ENCODE measurements around the gene LIF. TPM values are rescaled to one million over a fixed set of nuclear protein-coding genes. Genes with fewer than 3 reads are reported as not detected.

Gene LIF
- total RNA-seq, 5 donors from 2014 or later (not counting 1 experiment from before 2014, with no cell fraction given): 0.26 to 3.3 (median 1.4) TPM

GRCh38 chr22:30262112-30262511 is 15.6 kb upstream of the LIF start:
- Histone ChIP-seq H3K36me3 (ENCODE audit: control insufficient read depth in 2 of 2, extremely low read depth in 1 of 2, insufficient read depth in 1 of 2, low read length in 1 of 2) (peaks cover 0 to 11% of the 10 kb centered on the region in 2 donors), H3K4me3 (ENCODE audit: control insufficient read depth in 1 of 2, extremely low read depth in 1 of 2, low read length in 1 of 2) (no peak overlapping the region), H3K27me3 (replicated peaks in 1 of 2; ENCODE audit: control insufficient read depth in 2 of 2, extremely low read depth in 1 of 2, insufficient read depth in 2 of 2, low read length in 1 of 2) (no peaks in the 10 kb centered on the region), H3K4me1 (ENCODE audit: control insufficient read depth in 1 of 2, extremely low read depth in 1 of 2, insufficient read depth in 2 of 2, low read length in 2 of 2) (peaks cover 0 to 51% of the 10 kb centered on the region in 2 experiments), H3K27ac (ENCODE audit: low read length) (no peak overlapping the region), H3K9me3 (no peaks in the 10 kb centered on the region)
- Mint-ChIP-seq H3K27ac (peak overlapping the region; percentile 28 to 61), H3K4me3 (peak overlapping the region in 1 of 3 donors; percentile 42), H3K4me1 (peaks cover 31 to 45% (median 37%) of the 10 kb centered on the region in 3 donors), H3K9me3 (no peaks in the 10 kb centered on the region), H3K36me3 (no peaks in the 10 kb centered on the region), H3K27me3 (no peaks in the 10 kb centered on the region)
- 78% methylated on average over 2 of the region's 4 CpGs for WGBS (ENCODE audit: insufficient coverage)
- no peak for DNase-seq
- ATAC-seq (replicated peaks in 1 of 4): no peak
- ChIA-PET POLR2A (no interaction called here), CTCF (interaction anchor here in 1 of 2 donors (1.5 kb wide), 1 partner anchor 154 kb away, joined by 6 read pairs; no protein-coding TSS in a partner anchor)

- H3K4me1 ChIP-seq (ENCODE audit: control insufficient read depth in 1 of 2, extremely low read depth in 1 of 2, insufficient read depth in 2 of 2, low read length in 2 of 2): peaks cover 0 to 42% of the 10 kb centered on the region in 2 experiments
- H3K4me1 Mint-ChIP-seq: peaks cover 27 to 40% (median 32%) of the 10 kb centered on the region in 3 donors
- H3K36me3 Mint-ChIP-seq: no peaks in the 10 kb centered on the region
- peaks cover 0 to 4% of the 10 kb centered on the region in 2 experiments for H3K27me3 ChIP-seq (replicated peaks in 1 of 2; ENCODE audit: control insufficient read depth in 2 of 2, extremely low read depth in 1 of 2, insufficient read depth in 2 of 2, low read length in 1 of 2)
- no peak for ATAC-seq (replicated peaks in 1 of 4)
- no peaks in the 10 kb centered on the region for H3K9me3 Mint-ChIP-seq
- H3K27me3 Mint-ChIP-seq: no peaks in the 10 kb centered on the region
- H3K9me3 ChIP-seq: no peaks in the 10 kb centered on the region
- peak in 1 of 35 experiments; percentile 35 for DNase-seq
- 93% methylated on average over 7 of the region's 8 CpGs for WGBS (ENCODE audit: insufficient coverage)
- H3K36me3 ChIP-seq (ENCODE audit: control insufficient read depth in 2 of 2, extremely low read depth in 1 of 2, insufficient read depth in 1 of 2, low read length in 1 of 2): peaks cover 0 to 11% of the 10 kb centered on the region in 2 donors
- H3K27ac ChIP-seq (ENCODE audit: low read length): no peak overlapping the region
- ChIA-PET CTCF (interaction anchor here (0.7 to 1.5 kb wide), 3 partner anchors 25 to 153 kb away, joined by 3 to 4 read pairs (median 4); no protein-coding TSS in a partner anchor), POLR2A (no interaction called here)
- H3K27ac Mint-ChIP-seq: no peak overlapping the region
- no peak overlapping the region for H3K4me3 Mint-ChIP-seq
- H3K4me3 ChIP-seq (ENCODE audit: control insufficient read depth in 1 of 2, extremely low read depth in 1 of 2, low read length in 1 of 2): no peak overlapping the region
Observed at GRCh38 chr22:30261134-30261533, 14.6 kb upstream of the LIF start.

DNA sequence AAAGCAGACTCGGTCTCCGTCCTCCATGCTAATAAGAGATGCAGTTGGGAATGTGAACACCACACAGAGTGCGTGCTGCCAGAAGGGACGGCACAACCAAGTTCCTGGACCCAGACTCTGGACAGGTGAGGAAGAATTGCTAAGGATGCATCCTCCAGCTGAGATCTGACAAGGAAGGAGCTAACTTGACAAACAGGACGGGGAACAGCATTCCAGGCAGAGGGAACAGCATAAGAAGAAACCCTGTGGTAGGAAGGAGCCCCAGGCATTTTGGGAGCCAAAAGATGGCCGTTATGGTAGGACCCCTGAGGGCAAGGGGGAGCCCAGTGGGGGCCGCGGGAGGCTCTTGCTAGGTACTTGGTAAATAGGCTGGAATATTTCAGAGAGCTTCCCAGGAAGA is 14.1 kb upstream of the LIF start:
- POLR2A ChIA-PET: no interaction called here
- H3K4me1 Mint-ChIP-seq: peaks cover 24 to 35% (median 30%) of the 10 kb centered on the region in 3 donors
- CTCF ChIA-PET: interaction anchor here (0.7 to 1.5 kb wide), 3 partner anchors 26 to 153 kb away, joined by 3 to 4 read pairs (median 4); no protein-coding TSS in a partner anchor
- Histone ChIP-seq H3K36me3 (ENCODE audit: control insufficient read depth in 2 of 2, extremely low read depth in 1 of 2, insufficient read depth in 1 of 2, low read length in 1 of 2) (peaks cover 0 to 11% of the 10 kb centered on the region in 2 donors), H3K27ac (ENCODE audit: low read length) (no peak overlapping the region), H3K4me1 (ENCODE audit: control insufficient read depth in 1 of 2, extremely low read depth in 1 of 2, insufficient read depth in 2 of 2, low read length in 2 of 2) (peaks cover 0 to 40% of the 10 kb centered on the region in 2 experiments), H3K27me3 (replicated peaks in 1 of 2; ENCODE audit: control insufficient read depth in 2 of 2, extremely low read depth in 1 of 2, insufficient read depth in 2 of 2, low read length in 1 of 2) (peaks cover 0 to 7% of the 10 kb centered on the region in 2 experiments), H3K4me3 (ENCODE audit: control insufficient read depth in 1 of 2, extremely low read depth in 1 of 2, low read length in 1 of 2) (no peak overlapping the region), H3K9me3 (no peaks in the 10 kb centered on the region)
- H3K9me3 Mint-ChIP-seq: no peaks in the 10 kb centered on the region
- no peak overlapping the region for H3K27ac Mint-ChIP-seq
- H3K4me3 Mint-ChIP-seq: no peak overlapping the region
- no peaks in the 10 kb centered on the region for H3K36me3 Mint-ChIP-seq
- ATAC-seq (replicated peaks in 1 of 4) (no peak), DNase-seq (no peak)
- 88% methylated on average over 8 of the region's 8 CpGs for WGBS (ENCODE audit: insufficient coverage)
- no peaks in the 10 kb centered on the region for H3K27me3 Mint-ChIP-seq

DNA sequence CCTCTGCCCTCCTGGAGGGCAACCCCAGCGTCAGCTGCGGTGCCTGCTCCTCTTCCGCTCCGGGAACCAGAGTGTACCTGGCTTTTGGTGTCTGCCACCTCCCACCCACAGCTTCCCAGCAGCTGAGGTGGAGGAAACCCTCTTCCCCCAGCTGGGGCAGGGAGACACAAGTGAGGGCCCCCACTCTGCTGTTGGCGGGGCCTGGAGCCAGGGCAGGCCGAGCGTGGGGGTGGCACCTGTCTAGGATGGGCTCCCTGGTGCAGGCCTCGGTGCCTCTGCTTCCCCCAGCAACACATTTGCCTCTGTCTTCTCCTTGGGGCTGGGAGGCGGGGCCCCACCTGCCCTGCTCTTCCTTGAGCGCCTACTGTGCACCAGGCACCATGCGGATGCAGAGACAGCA is 13.7 kb upstream of the LIF start:
- Histone ChIP-seq H3K9me3 (no peaks in the 10 kb centered on the region), H3K27me3 (replicated peaks in 1 of 2; ENCODE audit: control insufficient read depth in 2 of 2, extremely low read depth in 1 of 2, insufficient read depth in 2 of 2, low read length in 1 of 2) (peaks cover 0 to 7% of the 10 kb centered on the region in 2 experiments), H3K4me3 (ENCODE audit: control insufficient read depth in 1 of 2, extremely low read depth in 1 of 2, low read length in 1 of 2) (no peak overlapping the region), H3K36me3 (ENCODE audit: control insufficient read depth in 2 of 2, extremely low read depth in 1 of 2, insufficient read depth in 1 of 2, low read length in 1 of 2) (peaks cover 0 to 11% of the 10 kb centered on the region in 2 donors), H3K27ac (ENCODE audit: low read length) (no peak overlapping the region), H3K4me1 (ENCODE audit: control insufficient read depth in 1 of 2, extremely low read depth in 1 of 2, insufficient read depth in 2 of 2, low read length in 2 of 2) (peaks cover 0 to 36% of the 10 kb centered on the region in 2 experiments)
- Mint-ChIP-seq H3K27me3 (no peaks in the 10 kb centered on the region), H3K4me1 (peaks cover 20 to 31% (median 25%) of the 10 kb centered on the region in 3 donors), H3K27ac (no peak overlapping the region), H3K4me3 (no peak overlapping the region), H3K9me3 (no peaks in the 10 kb centered on the region), H3K36me3 (no peaks in the 10 kb centered on the region)
- CTCF ChIA-PET: interaction anchor here (0.5 to 1.5 kb wide), 3 partner anchors 26 to 152 kb away, joined by 4 to 5 read pairs (median 4); partner anchors contain the start of gene RNF215 (in 1 of the 2)
- DNase-seq (no peak), ATAC-seq (replicated peaks in 1 of 4) (no peak)
- POLR2A ChIA-PET: no interaction called here
- WGBS (ENCODE audit: insufficient coverage): 79% methylated on average over 7 of the region's 11 CpGs

DNA sequence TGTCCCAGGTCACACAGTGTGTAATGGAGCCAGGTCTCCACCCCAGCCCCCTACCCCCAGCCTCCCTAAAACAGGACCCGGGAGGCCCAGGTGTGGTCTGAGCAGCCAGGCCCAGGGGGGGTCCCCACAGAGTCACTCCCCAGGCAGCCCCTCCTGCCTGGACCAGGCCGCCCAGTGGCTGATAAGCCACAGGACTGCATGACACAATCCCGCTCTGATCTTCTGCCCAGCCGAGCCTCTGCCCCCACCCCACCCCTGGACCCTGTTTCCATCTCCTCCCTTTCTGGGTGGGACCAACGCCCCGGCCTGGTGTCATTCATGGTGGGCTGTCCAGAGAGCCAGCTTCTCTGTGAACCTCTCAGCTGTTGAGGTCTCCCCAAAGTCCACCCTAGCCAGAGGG is 7.8 kb upstream of the LIF start:
- no peaks in the 10 kb centered on the region for H3K27me3 Mint-ChIP-seq
- DNase-seq: no peak
- Histone ChIP-seq H3K4me3 (ENCODE audit: control insufficient read depth in 1 of 2, extremely low read depth in 1 of 2, low read length in 1 of 2) (no peak overlapping the region), H3K4me1 (ENCODE audit: control insufficient read depth in 1 of 2, extremely low read depth in 1 of 2, insufficient read depth in 2 of 2, low read length in 2 of 2) (peaks cover 0 to 6% of the 10 kb centered on the region in 2 experiments), H3K36me3 (ENCODE audit: control insufficient read depth in 2 of 2, extremely low read depth in 1 of 2, insufficient read depth in 1 of 2, low read length in 1 of 2) (no peaks in the 10 kb centered on the region), H3K9me3 (no peaks in the 10 kb centered on the region), H3K27me3 (replicated peaks in 1 of 2; ENCODE audit: control insufficient read depth in 2 of 2, extremely low read depth in 1 of 2, insufficient read depth in 2 of 2, low read length in 1 of 2) (peaks cover 0 to 7% of the 10 kb centered on the region in 2 experiments), H3K27ac (ENCODE audit: low read length) (no peak overlapping the region)
- H3K36me3 Mint-ChIP-seq: no peaks in the 10 kb centered on the region
- H3K27ac Mint-ChIP-seq: no peak overlapping the region
- ChIA-PET POLR2A (no interaction called here), CTCF (interaction anchor here in 1 of 2 donors (0.7 kb wide), 1 partner anchor 147 kb away, joined by 4 read pairs; no protein-coding TSS in a partner anchor)
- ATAC-seq (replicated peaks in 1 of 4): no peak
- H3K4me1 Mint-ChIP-seq: peaks cover 2 to 15% (median 9%) of the 10 kb centered on the region in 3 donors
- WGBS (ENCODE audit: insufficient coverage): 88% methylated on average over 5 of the region's 6 CpGs
- no peaks in the 10 kb centered on the region for H3K9me3 Mint-ChIP-seq
- no peak overlapping the region for H3K4me3 Mint-ChIP-seq

DNA sequence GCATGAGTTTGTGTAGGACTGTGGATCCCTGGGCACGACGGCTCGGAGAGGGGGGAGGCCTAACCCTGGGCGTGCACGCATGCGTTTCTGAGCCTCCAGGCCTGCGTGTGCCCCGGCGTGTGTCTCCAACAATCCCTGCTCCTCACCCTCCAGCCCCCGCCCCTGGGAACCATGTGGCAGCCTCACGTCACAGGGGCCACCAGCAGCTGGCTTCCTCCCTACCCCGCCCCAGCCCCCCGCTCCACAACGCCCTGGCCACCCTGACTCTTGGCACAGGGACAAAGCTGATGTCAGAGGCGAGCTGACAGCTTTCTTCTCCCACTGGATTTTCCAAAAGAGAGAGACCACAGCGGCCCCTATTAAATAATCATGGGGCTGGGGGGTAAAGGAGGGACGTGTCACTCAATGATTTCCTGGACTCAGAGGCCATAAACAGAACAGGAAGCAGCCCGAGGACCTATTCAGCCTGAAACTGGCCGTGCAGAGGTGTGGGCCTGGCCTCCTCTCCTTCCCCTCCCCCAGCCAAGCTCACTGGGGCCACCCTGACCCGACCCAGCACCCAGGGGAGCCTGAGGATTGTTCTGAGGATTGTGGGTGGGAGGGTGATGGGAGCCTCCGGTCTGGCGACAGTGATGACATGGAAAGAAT is 6.8 kb upstream of the LIF start:
- H3K27me3 Mint-ChIP-seq: peaks cover 0 to 2% of the 10 kb centered on the region in 2 donors
- H3K27ac Mint-ChIP-seq: no peak overlapping the region
- no peak for ATAC-seq (replicated peaks in 1 of 4)
- no peaks in the 10 kb centered on the region for H3K36me3 Mint-ChIP-seq
- no peak overlapping the region for H3K4me3 Mint-ChIP-seq
- Histone ChIP-seq H3K36me3 (ENCODE audit: control insufficient read depth in 2 of 2, extremely low read depth in 1 of 2, insufficient read depth in 1 of 2, low read length in 1 of 2) (no peaks in the 10 kb centered on the region), H3K4me1 (ENCODE audit: control insufficient read depth in 1 of 2, extremely low read depth in 1 of 2, insufficient read depth in 2 of 2, low read length in 2 of 2) (peaks cover 0 to 13% of the 10 kb centered on the region in 2 experiments), H3K27ac (ENCODE audit: low read length) (no peak overlapping the region), H3K27me3 (replicated peaks in 1 of 2; ENCODE audit: control insufficient read depth in 2 of 2, extremely low read depth in 1 of 2, insufficient read depth in 2 of 2, low read length in 1 of 2) (peaks cover 0 to 15% of the 10 kb centered on the region in 2 experiments), H3K4me3 (ENCODE audit: control insufficient read depth in 1 of 2, extremely low read depth in 1 of 2, low read length in 1 of 2) (no peak overlapping the region), H3K9me3 (no peaks in the 10 kb centered on the region)
- CTCF ChIA-PET: interaction anchor here in 1 of 2 donors (0.6 kb wide), 1 partner anchor 95 kb away, joined by 3 read pairs; no protein-coding TSS in a partner anchor
- peaks cover 6 to 18% (median 13%) of the 10 kb centered on the region in 3 donors for H3K4me1 Mint-ChIP-seq
- 89% methylated on average over 8 of the region's 22 CpGs for WGBS (ENCODE audit: insufficient coverage)
- no peak for DNase-seq
- POLR2A ChIA-PET: interaction anchor here in 1 of 2 donors (1.0 kb wide), 1 partner anchor 79 kb away, joined by 5 read pairs; no protein-coding TSS in a partner anchor
- H3K9me3 Mint-ChIP-seq: no peaks in the 10 kb centered on the region

All from T-cell (primary cell).